Skin of body (tissue), 2 donors: ENCODE results near the gene IFNGR2. TPM values are rescaled to one million over a fixed set of nuclear protein-coding genes. Genes with fewer than 3 reads are reported as not detected.

ENCODE experiments used
- DNase-seq: peaks from one replicate; lab custom pipeline; 2025; lab: John Stamatoyannopoulos, UW
- total RNA-seq: library from RNA; depleted of rRNA; stranded (reverse); fragments of >200 nt; gene quantifications from one replicate; pipeline ENCODE4 v1.2.3, GENCODE V29; 2014

Gene IFNGR2
- total RNA-seq, 1 donor from 2014 or later, result 63.1 TPM

DNA sequence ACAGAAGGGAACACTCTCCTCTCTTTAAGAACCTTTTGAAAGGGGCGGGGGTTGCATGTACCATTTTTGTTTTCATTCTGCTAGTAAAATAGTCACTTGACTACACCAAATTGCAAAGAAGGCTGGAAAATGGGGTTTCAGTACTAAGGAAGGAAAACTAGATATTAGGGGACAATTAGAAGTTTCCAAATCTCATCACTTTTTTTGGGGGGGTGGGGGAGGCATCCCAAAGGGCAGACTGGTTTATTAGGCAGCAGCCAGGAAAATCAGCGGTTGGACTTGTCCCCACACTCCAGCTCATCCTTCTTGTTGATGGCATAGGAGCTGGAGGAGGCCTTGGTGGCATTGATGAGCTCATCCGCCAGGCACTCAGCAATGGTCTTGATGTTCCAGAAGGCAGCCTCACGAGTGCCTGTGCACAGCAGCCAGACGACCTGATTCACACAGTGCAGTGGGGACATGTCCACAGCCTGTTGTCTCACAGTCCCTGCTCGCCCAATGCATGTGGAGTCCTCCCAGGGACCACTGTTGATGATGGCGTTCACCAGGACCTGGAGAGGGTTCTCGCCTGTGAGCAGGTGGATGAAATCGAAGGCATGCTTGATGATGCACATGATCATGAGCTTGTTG is 78.2 kb downstream of the IFNGR2 start:
- no peak for DNase-seq

Other genes starting within 250 kb of the IFNGR2 start
- gene IFNAR2, start 173.5 kb upstream of the IFNGR2 start, total RNA-seq, result 9.0 TPM
- 28.9 TPM for gene IL10RB, start 137.0 kb upstream of the IFNGR2 start, total RNA-seq
- 27.1 TPM for gene IFNAR1, start 78.4 kb upstream of the IFNGR2 start, total RNA-seq
- 31.6 TPM for gene TMEM50B, start 76.6 kb downstream of the IFNGR2 start, total RNA-seq
- 1.6 TPM for gene DNAJC28, start 88.3 kb downstream of the IFNGR2 start, total RNA-seq
- gene GART, start 138.7 kb downstream of the IFNGR2 start, total RNA-seq, result 58.1 TPM
- 285 TPM for gene SON, start 139.6 kb downstream of the IFNGR2 start, total RNA-seq
- 13.2 TPM for gene DONSON, start 185.3 kb downstream of the IFNGR2 start, total RNA-seq
- gene CRYZL1, start 238.3 kb downstream of the IFNGR2 start, total RNA-seq, result 38.6 TPM
- gene ITSN1, start 239.1 kb downstream of the IFNGR2 start, total RNA-seq, result 42.6 TPM